ENCODE data around the gene LTB.

Gene LTB

DNA sequence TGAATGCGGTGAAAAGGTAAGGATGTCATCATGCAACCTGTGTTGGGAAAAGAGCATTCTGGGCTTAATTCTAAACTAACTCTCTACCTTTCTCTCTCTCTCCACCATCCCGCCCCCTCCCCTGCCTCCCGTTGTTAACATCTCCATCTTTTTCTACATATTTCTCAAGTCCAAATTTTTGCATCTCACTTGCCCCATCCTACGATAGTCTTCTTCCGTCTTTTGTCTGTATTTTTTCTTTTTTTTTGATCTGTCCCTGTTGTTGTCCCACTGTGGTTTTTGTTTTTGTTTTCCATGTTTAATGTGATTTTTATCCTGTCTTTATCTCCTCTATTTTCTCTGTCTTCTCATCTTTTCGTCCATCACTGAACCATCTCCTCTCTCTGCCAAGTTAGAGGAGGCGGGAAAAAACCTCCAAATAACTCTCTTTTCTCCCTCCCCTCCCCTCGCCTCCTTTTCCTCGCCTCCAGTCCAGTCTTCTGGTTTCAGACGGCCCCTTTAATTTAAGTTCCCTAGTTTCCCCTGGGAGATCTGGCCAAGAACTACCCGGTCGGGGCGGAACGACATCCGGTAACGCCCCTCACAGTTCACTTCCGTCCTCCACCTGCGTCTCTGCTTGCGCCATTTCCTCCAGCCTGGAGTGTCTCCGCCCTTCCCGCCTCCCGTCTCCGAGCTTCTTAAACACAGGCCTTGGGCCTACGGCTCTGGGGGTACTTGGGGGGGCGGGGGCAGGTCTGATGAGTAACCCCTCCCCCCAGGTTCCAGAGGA lies 35.1 kb downstream of the LTB start, which contains the start of gene NFKBIL1:
TSS of gene NFKBIL1 (plus strand) at position 651 of the 769 bp plus-strand sequence. CDS start at position 738, 87 bp downstream.
- DNase-seq: peak; percentile 94

DNA sequence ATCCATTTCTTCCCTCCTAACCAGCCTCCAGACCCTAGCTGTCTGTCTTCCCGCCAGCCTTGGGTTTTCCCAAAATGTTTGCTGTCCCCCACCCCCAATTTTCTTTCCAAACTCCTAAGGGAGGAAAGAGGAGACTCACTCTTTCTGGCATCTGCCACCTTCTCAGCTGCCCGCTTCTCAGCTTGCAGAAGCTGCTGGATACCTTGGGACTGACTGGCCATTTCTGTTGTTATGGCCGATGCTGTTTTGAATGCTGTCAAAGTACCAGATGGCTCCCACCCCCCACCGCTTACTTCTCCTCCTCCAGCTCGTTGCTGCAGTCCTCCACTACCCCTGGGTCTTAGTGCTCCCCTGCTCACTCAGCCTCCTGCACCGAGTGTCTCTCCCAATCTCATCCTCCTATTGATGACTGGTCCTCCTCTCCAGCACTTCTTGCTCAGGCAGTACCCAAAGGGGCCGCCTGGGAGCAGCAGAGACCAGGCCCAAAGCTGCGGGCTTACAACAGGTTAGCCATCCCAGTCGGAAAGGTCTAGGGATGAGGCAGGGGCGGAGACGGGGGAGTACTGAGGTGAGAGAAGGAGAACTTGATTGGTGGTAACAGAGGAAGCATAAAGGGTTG lies 35.8 kb downstream of the LTB start, which contains the start of gene ATP6V1G2:
TSS of gene ATP6V1G2 (minus strand) at position 270 of the 619 bp plus-strand sequence. CDS start at position 221, 49 bp downstream.
- DNase-seq: peak; percentile 84

DNA sequence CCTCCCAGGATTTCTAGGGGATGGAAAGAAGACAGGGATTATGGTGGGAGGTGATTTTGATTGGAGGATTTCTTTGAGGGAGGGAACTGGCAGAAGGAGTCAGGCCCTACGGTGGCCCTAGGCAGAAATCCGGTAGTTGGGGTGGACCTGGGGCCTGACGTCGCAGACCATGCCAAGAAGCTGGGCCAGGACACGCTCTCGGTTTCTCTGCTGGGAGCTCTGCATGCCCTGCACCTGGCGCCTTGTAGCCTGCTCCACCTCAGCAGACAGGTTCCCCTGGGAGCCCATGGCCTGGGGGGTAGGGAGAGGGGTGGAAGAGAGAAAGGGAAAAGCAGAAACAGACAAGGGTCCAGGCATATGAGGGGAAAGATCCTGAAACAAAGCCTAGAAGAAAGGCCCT lies 36.9 kb downstream of the LTB start:
- DNase-seq: no peak

DNA sequence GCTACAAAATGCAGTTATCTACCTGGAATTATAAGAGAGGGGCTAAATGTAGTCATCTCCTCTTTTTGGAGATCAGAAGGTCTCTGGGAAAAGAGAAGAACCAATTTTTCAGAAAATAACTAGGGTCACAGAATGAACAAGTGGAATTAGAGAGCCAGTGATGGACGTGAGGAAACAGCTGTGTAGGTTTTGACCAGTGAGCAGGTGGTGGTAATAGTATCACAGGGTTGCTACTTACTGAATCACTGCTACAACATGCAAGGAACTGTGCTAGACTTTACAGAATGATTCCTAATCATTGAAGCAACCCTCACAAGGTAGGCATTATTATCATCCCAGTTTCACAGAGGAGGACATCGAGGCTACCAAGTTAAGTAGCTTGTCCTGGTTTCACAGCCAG lies 37.5 kb downstream of the LTB start:
- no peak for DNase-seq

DNA sequence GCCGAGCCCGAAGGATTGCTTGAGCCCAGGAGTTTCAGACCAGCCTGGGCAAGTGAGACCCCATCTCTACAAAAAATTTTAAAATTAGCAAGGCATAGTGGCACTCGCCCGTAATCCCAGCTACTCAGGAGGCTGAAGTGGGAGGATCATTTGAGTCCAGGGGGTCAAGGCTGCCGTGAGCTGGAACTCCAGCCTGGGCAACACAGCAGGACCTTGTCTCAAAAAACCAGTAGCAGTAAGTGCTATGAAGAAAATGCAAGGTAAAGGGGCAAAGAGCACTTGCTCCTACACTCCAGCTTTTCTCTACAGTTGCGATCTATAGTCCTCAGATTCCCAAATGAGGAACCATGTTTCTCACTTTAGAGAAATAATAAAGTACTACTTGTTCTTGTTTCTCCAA lies 38.6 kb downstream of the LTB start:
- no peak for DNase-seq

DNA sequence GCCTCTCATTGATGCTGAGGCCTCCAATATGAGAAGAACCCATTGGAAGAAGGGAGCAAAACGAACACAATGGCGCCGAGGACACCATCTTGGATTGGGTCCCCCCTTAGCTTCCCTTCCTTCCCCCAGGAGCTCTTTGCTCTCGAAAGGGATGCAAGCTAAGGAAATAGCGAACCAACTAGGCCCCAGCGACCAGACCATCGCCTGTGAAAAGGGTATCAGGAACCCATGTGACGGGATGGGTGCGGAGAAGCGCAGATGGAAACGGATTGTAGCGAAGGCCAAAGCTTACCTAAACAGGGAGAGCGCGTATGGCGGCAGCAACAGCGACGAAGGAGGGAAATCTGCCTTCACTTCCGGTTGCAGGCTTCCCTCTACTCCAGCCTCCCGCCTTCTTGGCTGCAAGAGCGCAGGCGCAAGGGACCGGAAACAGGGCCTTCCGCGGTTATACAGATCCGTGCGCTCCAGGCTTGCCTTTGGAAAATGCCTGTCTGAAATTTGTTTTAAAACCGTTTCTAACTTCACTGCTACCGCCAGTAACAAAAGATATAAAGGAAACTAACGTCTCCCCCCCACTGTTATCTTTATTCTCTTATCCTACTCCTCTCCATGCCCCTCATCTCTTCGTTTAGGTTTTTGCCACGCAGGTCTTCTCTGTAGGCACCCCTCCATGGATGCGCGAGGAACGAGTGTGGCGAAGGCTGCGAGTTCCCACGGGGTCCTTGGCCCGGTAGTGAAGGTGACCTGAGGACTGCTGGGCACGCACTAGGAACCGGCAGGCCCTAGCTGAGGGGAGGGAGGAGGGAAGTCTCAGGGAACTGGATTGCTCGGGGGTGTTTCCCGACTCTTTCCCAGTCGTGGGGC lies 40.3 kb downstream of the LTB start, which contains the start of gene DDX39B:
TSS of gene DDX39B (minus strand) at position 346 of the 864 bp plus-strand sequence. CDS start 1,471 bp downstream, outside the sequence.
- peak; percentile 95 for DNase-seq

DNA sequence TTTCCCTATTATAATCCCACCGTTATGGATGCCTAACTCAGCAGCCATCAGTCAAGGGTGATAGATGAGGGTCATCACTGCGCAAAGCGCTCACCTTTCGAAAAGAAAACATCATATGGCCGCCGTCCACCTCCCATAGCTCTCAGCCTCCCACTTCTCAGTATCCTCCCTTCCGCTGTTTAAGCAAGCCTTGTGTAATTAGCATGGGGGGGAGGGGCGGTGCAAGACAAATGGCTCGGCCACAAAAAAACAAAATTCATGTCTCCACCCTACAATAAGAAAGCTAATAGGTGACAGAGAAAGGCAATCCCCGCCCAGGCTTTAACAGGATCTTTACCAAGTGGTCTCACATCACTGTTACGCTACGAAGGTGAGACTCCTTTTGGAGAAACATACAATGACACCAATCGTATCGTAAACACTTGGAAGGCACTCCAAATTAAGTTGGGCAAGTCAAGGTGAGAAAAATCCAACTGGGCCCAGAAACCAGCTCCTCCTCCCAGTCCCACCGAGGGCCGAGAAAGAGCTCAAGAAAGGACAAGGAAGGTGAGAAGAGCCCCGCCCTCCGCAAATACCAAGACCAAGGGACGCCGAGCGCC lies 41.1 kb downstream of the LTB start:
- DNase-seq: peak; percentile 70

DNA sequence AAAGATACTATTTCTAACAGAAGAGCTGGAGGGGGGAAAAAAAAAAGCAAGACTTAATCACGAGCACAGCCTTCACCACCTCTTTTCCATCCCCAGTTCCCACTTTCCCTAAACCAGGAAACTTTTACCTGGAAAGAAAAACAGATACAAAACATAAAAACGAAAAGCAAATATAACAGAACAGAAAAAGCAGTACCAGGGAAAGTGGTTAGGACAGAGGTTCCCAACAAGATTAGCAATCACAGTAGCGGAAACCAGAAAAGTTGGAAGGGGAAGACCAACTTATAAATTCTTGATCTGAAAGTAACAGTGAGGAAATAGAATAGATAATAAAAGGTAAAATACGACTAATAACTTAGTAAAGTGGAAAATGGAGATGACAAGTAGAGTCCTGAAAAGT lies 41.6 kb downstream of the LTB start:
- DNase-seq: no peak

DNA sequence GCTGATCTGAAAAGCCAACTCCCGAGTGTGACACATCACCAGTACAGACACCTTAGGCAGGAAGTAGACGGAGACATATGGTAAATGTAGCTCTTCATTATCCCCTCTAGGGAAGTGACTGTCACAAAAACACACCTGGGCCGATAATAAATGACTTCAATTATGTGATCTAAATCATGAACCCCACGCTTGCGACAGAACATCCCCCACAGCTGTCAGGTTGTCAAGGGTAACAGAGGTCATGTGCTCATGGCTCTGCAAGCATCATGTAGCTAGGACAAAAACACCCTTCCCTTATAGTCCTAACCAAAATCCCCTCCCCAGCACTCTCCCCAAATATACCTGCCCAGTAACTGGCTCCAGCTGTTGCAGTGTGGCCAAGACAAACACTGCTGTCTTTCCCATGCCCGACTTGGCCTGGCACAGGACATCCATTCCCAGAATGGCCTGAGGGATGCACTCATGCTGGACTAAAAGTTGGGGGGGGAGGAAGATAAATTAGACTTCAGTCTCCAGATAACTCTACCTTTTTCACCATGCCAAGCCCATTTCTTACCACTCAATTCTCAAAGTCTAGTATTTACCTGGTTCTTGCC lies 43.3 kb downstream of the LTB start:
- DNase-seq: no peak

DNA sequence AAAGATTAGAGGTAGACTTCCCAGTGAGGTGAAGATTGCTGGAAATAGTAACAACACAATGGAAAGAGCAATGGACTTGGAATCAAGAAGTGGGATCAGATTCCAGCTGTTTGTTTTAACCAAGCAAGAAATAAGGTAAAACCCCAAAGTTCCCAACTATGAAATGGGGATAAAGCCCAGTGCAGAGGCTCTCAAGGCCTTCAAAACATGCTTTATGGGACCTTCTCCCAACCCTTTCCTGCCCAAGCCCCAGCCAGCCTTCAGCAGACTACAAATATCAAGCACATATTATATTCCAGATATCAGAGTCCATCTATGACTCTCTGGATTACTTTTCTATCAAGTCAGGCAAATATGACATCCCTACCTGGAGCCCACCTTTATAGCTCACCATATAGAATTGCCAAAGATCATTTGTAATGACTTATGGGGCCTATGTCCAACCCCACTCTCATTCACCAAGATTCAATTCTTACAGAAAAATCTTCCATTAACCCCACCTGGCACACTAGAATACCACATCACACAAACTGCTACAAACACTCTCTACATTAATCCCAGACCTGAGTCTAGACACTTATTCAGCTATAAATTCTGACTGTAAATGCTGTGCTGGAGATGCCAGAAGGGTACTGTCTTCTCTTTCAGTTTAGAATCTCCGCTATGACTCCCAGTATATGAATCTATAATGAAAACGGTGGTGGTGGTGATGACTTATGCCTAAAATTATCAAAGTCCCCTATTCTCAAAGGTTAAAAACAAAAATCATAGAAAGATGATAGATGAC lies 46.5 kb downstream of the LTB start:
- DNase-seq: no peak

DNA sequence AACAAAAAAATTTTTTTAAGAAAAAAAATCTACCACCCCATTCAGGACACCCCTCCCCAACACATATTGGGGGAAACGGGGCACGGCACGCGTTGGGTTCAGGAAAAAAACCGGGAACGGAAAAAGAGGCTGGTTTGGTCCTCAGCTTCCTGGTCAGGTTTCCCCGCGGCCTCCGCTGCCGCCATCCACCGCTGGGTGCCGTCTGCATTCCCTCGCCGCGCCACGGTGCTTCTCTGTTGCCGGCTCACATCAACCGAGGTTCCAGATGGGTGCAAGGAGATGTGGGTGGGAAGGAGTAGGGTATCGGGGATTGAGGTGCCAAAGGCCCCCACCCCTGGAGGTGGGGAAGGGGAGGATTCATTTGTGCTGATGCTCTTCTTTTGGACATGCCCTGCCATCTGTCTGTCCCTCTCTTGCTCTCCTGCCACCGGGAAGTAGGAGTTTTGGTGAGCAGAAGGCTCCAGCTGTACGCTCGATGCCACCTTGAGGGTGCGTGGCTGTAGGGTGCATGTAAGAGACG lies 47.6 kb downstream of the LTB start:
- DNase-seq: no peak

DNA sequence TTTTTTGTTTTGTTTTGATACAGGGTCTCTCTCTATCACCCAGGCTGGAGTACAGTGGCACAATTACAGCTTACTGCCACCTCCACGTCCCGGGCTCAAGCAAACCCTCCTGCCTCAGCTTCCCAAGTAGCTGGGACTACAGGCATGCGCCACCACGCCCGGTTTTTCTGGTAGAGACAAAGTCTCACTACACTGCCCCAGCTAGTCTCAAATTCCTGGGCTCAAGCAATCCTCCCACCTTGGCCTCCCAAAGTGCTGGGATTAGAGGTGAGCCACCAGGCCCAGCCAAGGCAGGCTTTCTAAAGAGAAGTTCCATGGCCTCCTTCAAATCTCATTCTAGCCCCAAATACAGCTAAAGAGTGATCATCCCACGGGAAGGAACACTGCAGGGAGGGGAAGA lies 48.2 kb downstream of the LTB start:
- DNase-seq: no peak

DNA sequence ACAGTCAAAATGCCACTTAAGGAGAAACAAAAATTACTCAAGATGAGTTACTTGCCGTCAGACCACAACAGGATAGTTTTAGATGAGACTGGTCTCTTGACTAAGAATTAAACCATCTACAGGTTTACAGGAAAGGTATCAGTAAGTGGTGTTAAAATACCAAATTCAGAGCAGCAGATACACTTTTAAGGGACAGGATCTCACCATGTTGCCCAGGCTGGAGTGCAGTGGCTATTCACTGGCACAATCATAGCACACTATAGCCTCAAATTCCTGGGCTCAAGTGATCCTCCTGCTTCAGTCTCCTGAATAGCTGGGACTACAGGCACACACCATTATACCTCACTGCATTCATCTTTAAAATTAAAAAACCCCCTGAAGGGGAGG lies 48.8 kb downstream of the LTB start:
- no peak for DNase-seq

DNA sequence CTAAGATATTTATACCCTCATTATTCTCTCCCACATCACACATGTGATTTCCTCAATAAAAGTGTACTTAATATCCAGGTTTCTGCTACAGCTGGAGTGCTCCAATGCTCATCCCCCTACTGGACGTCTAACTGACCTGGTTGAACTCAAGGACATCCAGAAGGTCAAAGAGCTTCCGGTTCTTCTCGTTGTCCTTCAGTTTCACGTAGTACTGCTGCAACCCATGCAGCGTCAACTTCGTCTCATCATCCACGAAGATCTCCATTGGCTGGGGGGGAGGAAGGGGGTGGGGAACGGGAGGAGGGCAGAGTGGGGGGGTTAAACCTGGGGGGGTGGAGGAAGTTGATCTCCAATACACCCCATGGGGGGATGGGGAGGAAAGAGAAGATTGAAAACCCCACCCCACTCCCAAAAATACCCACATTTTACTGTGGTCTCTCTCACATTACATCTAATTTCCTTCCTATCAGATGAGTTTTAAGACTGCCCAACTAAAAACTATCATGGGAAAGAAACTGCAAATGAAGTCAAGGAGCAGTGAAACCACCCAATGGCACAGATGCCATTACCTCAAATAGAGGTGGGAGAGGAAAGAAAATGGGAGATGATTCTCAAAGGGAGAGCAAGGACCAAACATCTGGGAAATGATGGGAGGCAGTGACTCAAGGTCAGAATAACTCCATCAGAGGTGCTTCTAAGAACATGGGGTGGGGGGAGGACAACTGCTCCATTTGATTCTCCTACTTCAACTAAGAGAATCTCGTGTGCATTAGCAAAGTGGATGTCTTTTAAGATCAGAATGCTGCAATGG lies 49.4 kb downstream of the LTB start:
- DNase-seq: no peak

DNA sequence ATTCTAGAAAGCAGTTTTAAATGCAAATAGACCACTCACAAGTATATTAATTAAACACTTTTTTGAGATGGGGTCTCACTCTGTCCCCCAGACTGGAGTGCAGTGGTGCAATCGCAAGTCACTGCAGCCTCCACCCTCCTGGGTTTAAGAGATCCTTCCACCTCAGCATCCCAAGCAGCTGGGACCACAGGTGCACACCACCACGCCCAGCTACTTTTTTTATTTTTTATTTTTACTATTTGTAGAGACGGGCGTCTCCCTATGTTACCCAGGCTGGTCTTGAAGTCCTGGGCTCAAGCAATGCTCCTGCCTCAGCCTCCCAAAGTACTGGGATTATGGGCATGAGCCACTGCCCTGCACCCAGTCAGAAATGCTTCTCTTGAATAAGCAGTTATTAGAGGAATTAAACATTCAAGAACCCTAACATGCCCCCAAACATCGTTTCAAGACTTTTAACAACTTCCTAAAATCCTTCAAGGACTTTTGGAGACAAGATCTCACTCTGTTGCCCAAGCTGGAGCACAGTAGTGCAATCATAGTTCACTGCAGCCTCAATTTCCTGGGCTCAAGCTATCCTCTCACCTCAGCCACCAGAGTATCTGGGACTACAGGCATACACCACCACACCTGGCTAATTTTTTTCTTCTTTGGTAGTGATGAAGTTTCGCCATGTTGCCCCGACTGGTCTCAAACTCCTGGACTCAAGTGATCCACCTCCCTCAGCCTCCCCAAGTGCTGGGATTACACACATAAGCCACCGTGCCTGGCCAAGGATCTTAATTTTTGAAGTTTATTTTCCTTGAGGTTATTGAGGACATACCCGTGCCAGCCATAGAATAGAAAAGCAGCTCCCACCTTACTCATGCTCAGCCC lies 50.2 kb downstream of the LTB start:
- no peak for DNase-seq

DNA sequence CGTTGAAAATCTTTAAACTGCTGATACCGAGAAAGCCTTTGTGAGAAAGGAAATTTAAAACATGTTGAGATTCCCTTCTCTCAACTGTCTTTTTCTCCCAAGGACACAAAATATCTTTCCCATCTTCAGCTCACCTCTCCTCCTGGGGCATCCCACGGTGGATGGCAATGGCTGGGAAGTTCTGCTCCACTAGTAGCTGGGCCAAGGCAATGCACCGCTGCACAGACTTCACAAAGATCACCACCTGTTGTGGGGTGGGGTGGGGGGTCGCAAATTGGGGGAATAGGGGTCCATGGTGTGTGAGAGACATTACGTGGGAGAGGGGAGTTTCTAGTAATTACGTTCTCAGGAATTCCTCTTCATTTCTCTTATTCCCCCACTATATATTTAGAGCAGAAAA lies 51.1 kb downstream of the LTB start:
- no peak for DNase-seq

DNA sequence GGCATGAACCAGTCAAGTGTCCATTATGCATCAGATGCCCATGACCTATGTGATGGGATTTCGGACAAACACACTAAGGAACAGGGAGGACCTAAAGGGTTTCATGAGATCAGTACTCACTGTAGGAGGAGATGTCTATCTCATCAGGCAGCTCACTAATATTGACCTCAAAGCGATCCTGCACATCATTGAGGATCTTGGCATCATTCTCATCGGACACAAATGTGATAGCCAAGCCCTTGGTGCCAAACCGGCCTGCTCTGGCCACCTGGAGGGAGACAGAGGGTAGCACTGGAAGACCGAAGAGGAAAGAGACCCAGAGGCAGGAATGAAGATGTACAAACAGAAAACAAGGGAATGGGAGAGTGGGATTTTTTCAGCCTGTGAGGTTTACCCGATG lies 51.6 kb downstream of the LTB start:
- DNase-seq: no peak

All from CD4-positive, alpha-beta T cell treated with Interferon gamma for 1 hour (primary cell).